Measurements from ENCODE around the gene STXBP1. TPM values are rescaled to one million over a fixed set of nuclear protein-coding genes. Genes with fewer than 3 reads are reported as not detected.

The STXBP1 gene
- total RNA-seq, 2 donors from 2014 or later, result 4.0 to 8.1 TPM

GRCh38 chr9:127734247-127734746 lies 122.2 kb downstream of the STXBP1 start:
- ATAC-seq, result no peak
- Mint-ChIP-seq H3K36me3 (no peaks in the 10 kb centered on the region), H3K27me3 (no peaks in the 10 kb centered on the region), H3K4me1 (ENCODE audit: low read depth in 2 of 2) (peaks cover 19 to 22% of the 10 kb centered on the region in 2 donors), H3K4me3 (peak overlapping the region; percentile 78), H3K27ac (peak overlapping the region; percentile 41 to 85), H3K9me3 (no peaks in the 10 kb centered on the region)
- no peak for DNase-seq (ENCODE audit: low spot score)

- H3K36me3 Mint-ChIP-seq, result no peaks in the 10 kb centered on the region
- peak; percentile 96 to 97 for ATAC-seq
- no peaks in the 10 kb centered on the region for H3K27me3 Mint-ChIP-seq
- DNase-seq (ENCODE audit: low spot score), result peak; percentile 97
- peak within 1 kb of the TSS; percentile 75 to 85 for H3K27ac Mint-ChIP-seq
- H3K9me3 Mint-ChIP-seq, result no peaks in the 10 kb centered on the region
- peaks cover 19 to 22% of the 10 kb centered on the region in 2 donors for H3K4me1 Mint-ChIP-seq (ENCODE audit: low read depth in 2 of 2)
- H3K4me3 Mint-ChIP-seq, result peak within 1 kb of the TSS; percentile 78
These were observed 122.9 kb downstream of the STXBP1 start, which contains the start of gene TOR2A for GRCh38 chr9:127734747-127735529. Gene TOR2A, minus strand, starts transcription at chr9:127735294. Its CDS starts 24 bp downstream, at chr9:127735270.

- DNase-seq (ENCODE audit: low spot score), result no peak
- Mint-ChIP-seq H3K9me3 (no peaks in the 10 kb centered on the region), H3K27me3 (no peaks in the 10 kb centered on the region), H3K4me3 (peak overlapping the region; percentile 78), H3K36me3 (no peaks in the 10 kb centered on the region), H3K27ac (peak overlapping the region; percentile 75 to 85), H3K4me1 (ENCODE audit: low read depth in 2 of 2) (peaks cover 19 to 22% of the 10 kb centered on the region in 2 donors)
- no peak for ATAC-seq
These were observed 123.6 kb downstream of the STXBP1 start for GRCh38 chr9:127735530-127736185.

GRCh38 chr9:127738666-127739065 lies 126.6 kb downstream of the STXBP1 start:
- peaks cover 16% of the 10 kb centered on the region in 2 donors for H3K4me1 Mint-ChIP-seq (ENCODE audit: low read depth in 2 of 2)
- H3K4me3 Mint-ChIP-seq, result no peak overlapping the region
- ATAC-seq (no peak), DNase-seq (ENCODE audit: low spot score) (no peak)
- no peaks in the 10 kb centered on the region for H3K27me3 Mint-ChIP-seq
- peak overlapping the region; percentile 50 to 69 for H3K27ac Mint-ChIP-seq
- H3K9me3 Mint-ChIP-seq, result no peaks in the 10 kb centered on the region
- no peaks in the 10 kb centered on the region for H3K36me3 Mint-ChIP-seq

- no peak for ATAC-seq
- no peak overlapping the region for H3K4me3 Mint-ChIP-seq
- no peaks in the 10 kb centered on the region for H3K27me3 Mint-ChIP-seq
These were observed 127.7 kb downstream of the STXBP1 start for GRCh38 chr9:127739614-127740330.

GRCh38 chr9:127741831-127742434 lies 129.9 kb downstream of the STXBP1 start:
- peaks cover 0 to 2% of the 10 kb centered on the region in 2 donors for H3K4me1 Mint-ChIP-seq (ENCODE audit: low read depth in 2 of 2)
- H3K36me3 Mint-ChIP-seq, result no peaks in the 10 kb centered on the region
- ATAC-seq (peak in 1 of 2 donors; percentile 21), DNase-seq (ENCODE audit: low spot score) (no peak)
- H3K27me3 Mint-ChIP-seq, result no peaks in the 10 kb centered on the region
- H3K27ac Mint-ChIP-seq, result peak overlapping the region; percentile 31 to 61
- no peaks in the 10 kb centered on the region for H3K9me3 Mint-ChIP-seq
- no peak overlapping the region for H3K4me3 Mint-ChIP-seq

More at GRCh38 chr9:127739614-127740330, 127.7 kb downstream of the STXBP1 start:
- peaks cover 9 to 12% of the 10 kb centered on the region in 2 donors for H3K4me1 Mint-ChIP-seq (ENCODE audit: low read depth in 2 of 2)
- no peak for DNase-seq (ENCODE audit: low spot score)
- H3K36me3 Mint-ChIP-seq, result no peaks in the 10 kb centered on the region
- no peaks in the 10 kb centered on the region for H3K9me3 Mint-ChIP-seq
- no peak overlapping the region for H3K27ac Mint-ChIP-seq

Other genes starting within 250 kb of the STXBP1 start
- gene SLC2A8, start 215.1 kb upstream of the STXBP1 start, total RNA-seq, result 10 to 100 TPM in 1 of 2 donors, 1 to 10 TPM in 1; 8.8 to 16.5 TPM
- 10 to 100 TPM; 14.4 to 16.3 TPM for gene ZNF79, start 187.9 kb upstream of the STXBP1 start, total RNA-seq
- 1,000 to 10,000 TPM in 1 of 2 donors, 100 to 1,000 TPM in 1; 698 to 1,282 TPM for gene RPL12, start 160.9 kb upstream of the STXBP1 start, total RNA-seq
- gene LRSAM1, start 160.8 kb upstream of the STXBP1 start, total RNA-seq, result 10 to 100 TPM; 17.5 to 34.4 TPM
- not detected for gene CFAP157, start 94.7 kb downstream of the STXBP1 start, total RNA-seq
- gene PTRH1, start 103.4 kb downstream of the STXBP1 start, total RNA-seq, result 10 to 100 TPM; 12.8 to 17.6 TPM
- 1 to 10 TPM; 3.8 to 8.1 TPM for gene TTC16, start 103.8 kb downstream of the STXBP1 start, total RNA-seq
- gene TOR2A, start 123.0 kb downstream of the STXBP1 start, total RNA-seq, result 10 to 100 TPM; 20.4 to 31.9 TPM
- 10 to 100 TPM; 23.9 to 29.1 TPM for gene SH2D3C, start 166.4 kb downstream of the STXBP1 start, total RNA-seq
- gene CDK9, start 173.8 kb downstream of the STXBP1 start, total RNA-seq, result 100 to 1,000 TPM; 119 to 132 TPM
- 100 to 1,000 TPM in 1 of 2 donors, 10 to 100 TPM in 1; 96.0 to 150 TPM for gene FPGS, start 190.6 kb downstream of the STXBP1 start, total RNA-seq
- 10 to 100 TPM; 12.7 to 34.1 TPM for gene ENG, start 242.4 kb downstream of the STXBP1 start, total RNA-seq

Measured in natural killer cell treated with Interleukin-12 subunit alpha and Interleukin-12 subunit beta and Interleukin-15 and Interleukin-18, amount 100 ng/mL, for 72 hours (primary cell).